ENCODE measurements around the gene E2F4.

GRCh38 chr16:67146523-67147357 lies 45.2 kb upstream of the E2F4 start:
- TF ChIP-seq CTCF (IDR thresholded peaks at IDR 0.05) (no peak), POLR2A (IDR thresholded peaks at IDR 0.05) (no peak), POLR2AphosphoS5 (IDR thresholded peaks at IDR 0.05) (no peak)
